HG03064 (cell line): ENCODE measurements around the gene PHB1.
"Not testable (repeated sequence)": the region's sequence is repeated elsewhere in the genome, so short reads cannot be mapped to it uniquely, and the experiment has no call there.

Source experiments
- ATAC-seq: cut with Tn5 transposase; IDR thresholded peaks from one replicate; pipeline ENCODE4 v1.9.1; 2021; ENCODE audit warnings: low read depth; ENCODE audit not compliant: unreplicated experiment

The PHB1 gene

DNA sequence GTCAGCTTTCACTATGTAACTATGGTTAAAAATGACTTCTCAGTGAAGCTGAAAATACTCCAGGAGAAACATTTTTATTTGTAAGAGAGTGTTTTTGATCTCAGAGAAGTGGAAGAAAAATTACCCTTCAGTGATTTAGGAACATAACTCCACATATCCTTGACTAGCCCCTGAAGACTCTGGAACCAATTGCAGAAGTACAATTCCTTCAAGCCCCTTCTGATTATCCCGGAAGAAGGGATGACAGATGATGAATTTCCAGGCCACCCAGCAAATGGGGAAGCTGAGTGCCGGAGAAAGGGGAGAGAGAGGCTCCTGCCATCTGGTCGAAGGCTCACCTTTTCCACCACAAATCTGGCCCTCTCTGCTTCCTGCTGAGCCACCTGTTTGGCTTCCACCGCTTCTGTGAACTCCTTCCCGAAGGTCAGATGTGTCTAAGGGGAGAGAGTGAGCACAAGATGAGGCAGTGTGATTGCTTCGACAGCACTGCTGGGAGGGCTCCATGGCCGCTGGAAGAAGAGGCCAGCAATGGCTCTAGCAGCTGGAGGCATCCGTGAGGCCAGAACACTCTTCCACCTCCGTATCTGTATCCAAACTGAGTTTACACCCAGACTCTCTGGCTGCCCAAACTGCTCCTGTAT, 8.1 kb downstream of the PHB1 start:
- no peak for ATAC-seq

DNA sequence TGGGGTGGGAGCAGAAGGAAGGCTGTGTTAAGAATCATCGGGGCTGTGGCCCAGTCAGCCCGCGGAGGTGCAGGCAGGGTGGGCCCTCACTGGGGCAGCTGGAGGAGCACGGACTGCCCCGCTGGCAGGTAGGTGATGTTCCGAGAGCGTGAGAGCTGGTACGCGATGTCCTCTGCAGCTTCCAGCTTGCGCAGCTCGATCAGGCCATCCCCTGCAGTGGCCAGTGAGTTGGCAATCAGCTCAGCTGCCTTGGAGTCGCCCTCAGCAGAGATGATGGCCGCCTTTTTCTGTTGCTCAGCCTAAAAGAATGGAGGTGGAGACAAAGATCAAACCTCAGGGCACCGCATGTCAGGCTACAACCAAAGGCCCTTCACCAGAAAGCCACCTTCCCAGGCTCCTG, 9.8 kb downstream of the PHB1 start:
- ATAC-seq: no peak

DNA sequence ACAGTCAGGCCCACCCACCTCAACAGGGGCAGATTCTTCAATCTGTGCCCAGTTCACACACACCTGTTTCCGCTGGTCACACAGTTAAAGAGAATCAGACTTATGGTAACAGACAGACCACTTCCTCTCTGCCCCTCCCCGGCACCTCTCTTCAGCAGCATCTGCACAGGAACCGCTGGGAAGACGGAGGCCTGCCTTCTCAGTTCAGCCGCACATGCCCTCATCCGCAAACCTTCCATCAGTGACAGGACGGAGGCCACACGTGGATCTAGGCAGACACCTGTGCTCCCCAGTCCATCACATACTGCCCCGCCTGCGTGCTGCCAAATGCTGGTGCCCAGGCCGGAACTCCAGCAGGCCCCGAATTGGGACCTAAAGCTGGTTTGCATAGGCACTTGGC, 10.3 kb downstream of the PHB1 start:
- no peak for ATAC-seq

DNA sequence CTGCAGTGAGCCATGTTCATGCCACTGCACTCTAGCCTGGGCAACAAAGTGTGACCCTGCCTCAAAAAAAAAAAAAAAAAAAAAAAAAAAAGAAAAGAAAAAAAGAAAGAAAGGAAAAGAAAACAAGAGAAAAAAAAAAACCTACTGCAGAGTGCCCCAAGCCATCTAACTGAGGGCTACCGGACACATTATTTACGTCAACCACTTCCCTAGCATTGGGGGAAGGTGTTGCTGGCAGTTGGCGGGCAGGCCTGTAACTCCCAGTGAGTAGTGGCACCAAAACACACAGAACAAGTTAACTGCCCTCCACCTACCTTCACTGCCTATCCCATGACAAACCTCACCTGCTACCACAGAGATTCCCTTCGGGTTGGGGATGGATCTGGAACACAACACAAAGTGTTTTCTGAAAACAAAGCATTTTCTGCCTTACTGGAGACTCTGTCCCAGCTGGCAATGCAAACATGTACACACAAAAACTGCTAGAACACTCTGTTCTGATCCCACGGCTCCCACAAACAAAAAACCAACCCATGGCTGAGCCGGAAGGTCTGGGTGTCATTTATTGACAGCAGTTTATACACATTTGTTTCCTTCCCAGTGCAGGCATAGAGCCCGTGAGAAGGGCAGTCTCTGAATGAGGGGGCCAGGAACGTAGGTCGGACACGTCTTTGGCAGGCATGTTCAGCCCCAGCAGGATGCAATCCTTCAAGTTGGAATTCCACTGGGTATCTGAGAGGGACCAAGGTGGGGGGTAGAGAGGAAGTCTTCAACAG, 11.0 kb downstream of the PHB1 start:
- ATAC-seq: no peak

DNA sequence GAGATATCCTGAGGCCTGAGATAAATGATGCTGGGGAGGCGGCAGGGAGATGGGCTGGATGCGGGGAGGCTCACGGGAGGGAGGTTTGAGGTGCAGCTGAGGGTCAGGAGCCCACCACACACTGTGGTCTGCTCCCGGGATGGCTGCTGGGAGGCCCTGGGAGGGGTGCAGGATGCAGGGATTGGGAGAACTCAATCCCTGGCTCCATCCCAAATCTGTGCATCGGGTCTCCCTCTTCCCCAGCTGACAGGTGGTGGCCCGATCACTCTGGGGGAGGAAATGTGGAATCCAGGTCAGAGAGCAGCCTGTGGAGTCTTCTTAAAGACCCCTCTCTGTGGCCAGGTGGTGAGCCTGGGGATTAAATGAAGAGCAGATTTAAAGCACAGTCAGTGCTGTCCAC, 12.0 kb downstream of the PHB1 start:
- ATAC-seq: no peak

DNA sequence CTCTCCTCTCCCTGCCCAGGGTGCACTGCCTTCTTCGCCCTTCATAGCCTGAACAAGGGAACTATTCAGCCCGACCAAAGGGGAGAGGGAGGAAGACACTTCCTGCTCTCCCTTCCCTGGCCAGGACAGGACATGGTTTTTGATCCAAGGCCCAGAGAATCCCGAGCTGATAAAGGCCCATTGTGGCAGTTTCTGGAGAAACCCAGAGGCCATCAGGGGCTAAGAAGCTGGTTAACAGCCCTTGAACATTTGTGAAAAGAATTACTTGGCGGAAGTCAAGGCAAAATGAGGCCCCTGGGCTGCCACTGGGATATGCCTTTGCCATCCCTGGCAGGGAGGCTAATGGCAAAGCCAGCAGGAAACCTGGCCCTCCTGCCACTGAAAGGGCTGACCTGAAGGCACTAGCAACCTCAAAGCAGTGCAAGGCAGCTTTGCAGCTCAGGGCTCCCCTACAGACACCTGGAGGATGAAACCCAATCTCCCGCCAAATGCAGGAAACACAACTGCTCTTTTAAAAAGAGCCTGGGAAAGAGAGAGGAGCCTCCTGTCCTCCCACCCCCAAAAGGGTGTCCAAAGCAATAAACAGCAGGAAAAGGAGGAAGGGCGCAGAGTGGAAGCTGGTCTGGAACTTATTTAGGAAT, 12.6 kb downstream of the PHB1 start:
- ATAC-seq: no peak

DNA sequence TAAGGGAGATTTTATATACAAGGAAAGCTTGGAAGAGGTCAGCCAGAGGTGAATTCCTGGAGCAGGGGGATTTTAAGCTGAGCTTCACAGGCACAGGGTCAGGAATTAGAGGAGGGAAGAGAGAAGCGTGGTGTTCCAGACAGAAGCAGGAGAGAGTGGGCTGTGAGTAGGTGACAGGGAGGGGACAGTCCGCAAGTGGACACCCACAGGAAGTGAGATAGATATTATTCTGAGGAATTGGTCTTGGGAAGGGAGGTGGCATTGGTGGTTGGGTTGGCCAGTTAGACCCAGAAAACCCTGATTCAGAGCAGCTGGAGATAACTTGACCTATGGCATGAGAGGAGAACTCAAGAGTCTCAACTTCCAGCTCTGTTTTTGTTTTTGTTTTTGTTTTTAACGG, 14.7 kb downstream of the PHB1 start:
- no peak for ATAC-seq

DNA sequence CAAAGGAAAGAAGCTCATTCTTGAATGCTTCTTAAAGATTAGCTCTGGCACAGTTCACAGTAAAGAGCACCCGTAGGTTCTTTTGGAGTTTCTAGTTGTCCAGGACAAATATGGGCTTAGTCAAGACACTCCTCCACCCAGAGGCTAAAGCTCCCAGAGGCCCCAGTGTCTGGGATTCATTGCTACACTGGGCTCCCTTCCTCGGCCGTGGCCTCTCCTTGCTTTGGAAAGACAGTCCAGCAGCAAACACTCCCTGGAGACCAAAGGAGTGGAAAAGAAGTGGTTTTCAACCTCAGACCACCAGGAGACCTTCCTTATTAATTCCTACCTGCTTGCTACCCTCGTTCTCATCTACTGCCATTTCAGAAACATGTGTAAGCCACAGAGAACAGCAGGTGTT, 17.1 kb downstream of the PHB1 start:
- no peak for ATAC-seq

DNA sequence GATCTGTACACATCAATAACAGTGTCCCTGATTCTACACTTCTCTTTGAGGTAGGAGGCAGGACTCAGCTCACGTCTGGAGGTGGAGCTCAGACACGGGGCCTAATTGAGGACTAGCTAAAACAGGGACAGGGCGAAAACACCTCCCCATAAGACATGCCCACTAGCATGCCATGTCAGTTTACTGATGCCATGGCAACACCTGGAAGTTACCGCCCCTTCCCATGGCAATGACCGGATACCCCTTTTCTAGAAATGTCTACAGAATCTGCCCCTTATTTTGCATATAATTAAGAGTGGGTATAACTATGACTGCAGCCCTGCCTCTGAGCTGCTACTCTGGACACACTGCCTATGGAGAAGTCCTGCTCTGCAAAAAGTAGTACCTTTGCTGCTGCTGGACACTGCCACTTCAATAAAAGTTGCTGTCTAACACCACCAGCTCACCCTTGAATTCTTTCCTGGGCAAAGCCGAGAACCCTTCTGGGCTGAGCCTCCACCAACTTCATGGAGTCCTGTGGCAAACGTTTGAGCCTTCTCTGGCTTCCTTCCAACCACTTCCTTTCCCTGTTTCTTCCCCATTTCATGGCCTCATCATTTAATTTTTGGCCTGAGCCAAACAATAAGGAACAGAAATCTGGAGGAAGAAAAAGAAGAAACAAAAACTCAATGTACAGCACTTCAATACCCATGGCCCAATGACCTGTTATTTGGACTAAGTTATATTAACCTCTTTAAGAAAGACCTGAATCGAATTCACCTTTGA, 21.0 kb downstream of the PHB1 start:
- ATAC-seq: no peak

DNA sequence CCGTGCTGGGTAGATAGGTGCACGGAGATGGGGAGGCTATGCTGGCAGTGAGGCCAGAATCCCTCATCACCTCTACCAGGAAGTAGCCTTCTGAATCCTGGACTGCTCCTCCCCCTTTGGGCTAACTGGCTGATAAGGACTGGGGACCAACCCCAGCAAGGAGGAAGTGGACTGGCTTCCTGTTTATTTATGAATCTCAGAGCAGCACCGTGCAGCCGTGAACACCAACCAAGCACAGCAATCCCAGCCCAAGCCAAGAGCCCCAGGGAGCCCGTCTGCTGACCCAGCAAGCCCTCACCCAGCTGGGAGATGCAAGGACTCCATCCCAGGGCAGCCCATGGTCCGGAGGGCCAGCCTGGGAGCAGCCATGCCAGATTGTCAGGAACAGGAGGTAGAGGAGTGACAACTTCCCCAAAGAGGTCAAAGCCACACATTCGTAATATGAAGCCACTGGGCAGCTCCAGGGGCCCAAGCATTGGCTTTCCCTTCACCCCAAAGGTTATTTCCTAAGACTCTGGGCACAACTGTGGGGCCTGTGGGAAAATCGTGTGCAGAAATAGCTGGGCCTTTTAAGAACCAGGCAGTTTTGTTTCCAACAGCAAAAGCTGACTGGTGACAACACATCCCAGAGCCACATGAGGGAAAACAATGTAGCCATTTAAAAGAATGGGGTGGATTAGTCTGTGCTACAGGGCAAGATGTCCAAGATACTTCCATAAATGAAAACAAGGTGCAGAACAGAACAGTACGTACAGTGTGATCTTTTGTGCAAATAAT, 23.9 kb downstream of the PHB1 start:
- no peak for ATAC-seq

DNA sequence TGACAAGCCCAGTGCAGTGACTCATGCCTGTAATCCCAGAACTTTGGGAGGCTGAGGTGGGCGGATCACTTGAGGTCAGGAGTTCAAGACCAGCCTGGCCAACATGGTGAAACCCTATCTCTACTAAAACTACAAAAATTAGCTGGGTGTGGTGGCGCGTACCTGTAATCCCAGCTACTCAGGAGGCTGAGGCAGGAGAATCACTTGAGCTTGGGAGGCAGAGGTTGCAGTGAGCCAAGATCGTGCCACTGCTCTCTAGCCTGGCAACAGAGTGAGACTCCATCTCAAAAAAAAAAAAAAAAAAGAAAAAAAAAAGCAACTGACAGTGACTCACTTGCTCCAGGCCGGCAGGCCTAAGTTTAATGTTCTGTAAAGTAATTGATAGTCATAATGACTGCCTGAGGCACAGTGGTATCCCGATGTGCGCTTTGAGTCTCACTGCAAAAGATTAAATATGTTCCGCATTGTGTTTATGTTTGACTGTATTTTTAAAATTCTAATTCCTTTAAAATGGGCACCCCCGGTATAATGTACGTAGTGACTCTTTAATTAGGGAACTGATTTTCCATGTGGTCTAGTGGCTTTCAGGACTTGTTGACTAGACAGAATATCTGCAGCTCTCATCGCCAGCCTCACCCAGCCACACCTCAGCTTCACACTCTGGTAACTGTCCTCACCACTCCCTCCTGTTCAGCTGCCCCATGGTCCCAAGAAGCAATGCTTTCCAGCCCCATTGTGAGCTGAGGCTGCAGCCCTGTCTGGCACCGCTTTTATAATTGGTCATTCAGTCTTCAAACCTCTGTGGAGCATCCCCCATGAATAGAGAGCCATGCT, 25.0 kb downstream of the PHB1 start:
- not testable (repeated sequence) for ATAC-seq

DNA sequence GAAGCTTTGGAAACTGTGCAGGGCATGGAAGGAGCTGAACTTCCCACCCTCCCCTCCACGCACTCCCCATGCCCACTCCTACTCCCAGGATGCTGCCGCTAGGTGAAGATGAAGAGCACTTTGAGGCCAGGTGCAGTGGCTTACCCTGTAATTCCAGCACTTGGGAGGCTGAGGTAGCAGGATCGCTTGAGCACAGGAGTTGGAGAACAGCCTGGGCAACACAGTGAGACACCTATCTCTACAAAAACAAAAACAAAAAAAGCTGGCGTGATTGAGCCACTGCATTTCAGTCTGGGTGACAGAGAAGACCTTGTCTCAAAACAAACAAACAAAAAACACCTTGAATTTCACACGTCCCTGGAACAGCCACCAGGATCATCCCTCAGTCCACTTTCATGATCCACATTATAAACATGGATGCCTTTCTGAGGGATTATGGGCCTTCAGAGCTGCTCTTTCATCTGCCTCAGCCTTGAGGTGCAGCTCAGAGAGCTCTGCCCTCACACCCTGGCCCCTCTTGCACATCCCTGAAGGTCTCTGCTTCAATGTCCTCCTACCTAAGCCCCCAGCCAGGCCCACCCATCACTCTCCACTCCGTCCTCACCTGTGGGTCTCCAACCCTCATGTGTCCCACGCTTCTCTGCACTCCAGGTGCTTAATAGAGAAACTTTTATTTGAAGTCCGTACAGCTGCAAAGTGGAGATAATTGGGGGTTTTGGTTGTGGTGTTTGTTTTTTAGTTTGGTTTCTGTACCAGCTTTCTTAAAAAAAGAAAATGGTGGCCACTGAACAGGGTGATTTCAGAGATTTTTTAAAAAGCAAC, 25.8 kb downstream of the PHB1 start:
- no peak for ATAC-seq

DNA sequence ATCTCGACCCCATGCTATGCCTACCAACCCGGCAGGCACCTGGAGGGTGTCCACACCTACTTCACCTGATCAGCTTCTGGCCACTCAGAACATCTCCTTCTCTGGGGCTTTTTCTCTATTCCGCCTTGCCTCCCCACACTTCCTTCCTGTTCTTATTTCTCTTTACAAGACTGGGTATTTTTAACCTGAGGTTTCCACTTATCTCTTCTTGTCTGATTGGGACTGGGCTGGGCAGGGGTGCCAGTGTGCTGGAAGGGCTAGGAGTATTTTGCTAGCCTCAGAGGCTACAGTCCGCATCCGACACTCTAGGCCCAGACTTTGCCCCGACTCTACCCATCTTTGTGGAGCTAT, 26.4 kb downstream of the PHB1 start:
- ATAC-seq: no peak

DNA sequence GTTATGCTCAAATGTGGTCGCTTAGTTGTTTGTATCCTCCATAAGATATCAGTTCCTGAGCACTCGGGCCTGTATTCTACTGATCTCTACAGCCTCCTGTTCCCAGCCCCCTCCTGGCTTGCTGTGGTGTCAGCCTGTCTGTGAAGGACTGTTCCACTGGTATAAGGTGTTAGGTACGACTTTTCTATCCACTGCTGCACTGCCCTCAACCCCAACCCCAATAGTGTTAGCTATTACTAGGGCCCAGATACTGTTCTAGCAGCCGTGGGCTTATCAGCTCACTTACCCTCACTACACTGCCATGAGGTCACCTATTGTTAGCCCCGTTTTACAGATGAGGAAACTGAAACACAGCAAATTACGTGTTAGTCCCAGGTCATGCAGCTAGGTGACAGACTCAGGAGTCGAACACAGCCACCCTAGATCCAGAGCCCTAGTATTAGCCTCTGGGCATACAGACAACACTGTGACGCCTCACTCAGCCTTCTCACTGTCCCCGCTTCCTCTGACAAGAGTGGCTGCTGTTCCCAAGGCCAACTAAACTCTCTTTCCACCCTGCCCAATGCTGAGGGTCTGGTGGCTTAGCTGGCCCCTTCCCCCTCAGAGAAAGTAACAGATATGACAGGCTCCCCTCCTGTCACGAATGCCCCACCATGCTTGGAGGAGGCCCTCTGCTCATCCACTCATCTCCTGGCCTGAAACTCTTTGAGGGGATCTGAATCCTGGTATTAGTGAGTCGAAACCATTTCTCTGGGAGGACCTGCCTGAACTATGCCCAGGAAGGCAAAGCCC, 27.0 kb downstream of the PHB1 start:
- no peak for ATAC-seq

DNA sequence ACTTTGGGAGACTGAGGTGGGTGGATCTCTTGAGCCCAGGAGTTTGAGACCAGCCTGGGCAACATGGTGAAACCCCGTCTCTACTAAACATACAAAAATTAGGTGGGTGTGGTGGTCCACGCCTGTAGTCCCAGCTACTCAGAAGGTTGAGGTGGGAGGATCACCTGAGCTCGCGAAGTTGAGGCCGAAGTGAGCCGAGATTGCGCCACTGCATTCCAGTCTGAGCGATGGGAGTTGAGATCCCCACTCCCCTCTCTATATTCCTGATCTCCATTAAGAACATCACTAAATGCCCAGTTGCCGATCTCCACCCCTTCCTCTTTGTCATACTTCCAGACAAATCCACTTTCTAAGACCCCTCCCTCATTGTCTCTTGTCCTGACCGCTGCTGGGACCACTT, 28.3 kb downstream of the PHB1 start:
- no peak for ATAC-seq

DNA sequence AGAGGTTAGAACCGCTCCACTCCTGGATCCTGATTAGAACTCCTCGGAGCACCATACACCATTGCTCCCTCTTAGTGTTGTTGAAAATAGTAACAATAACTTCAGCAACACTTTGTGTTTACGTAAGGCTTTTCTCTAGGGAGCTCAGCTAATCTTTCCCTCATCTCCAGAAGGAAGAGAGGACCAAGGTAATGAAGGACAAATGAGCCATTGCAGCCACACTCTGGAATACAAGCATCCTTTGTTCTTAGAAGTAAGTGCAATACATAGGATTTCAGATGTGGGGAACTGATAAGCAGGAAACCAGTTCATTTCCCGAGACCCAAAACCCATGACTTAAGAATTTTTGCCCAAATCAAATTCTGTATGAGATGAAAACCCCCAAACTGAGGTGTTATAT, 29.7 kb downstream of the PHB1 start:
- no peak for ATAC-seq

DNA sequence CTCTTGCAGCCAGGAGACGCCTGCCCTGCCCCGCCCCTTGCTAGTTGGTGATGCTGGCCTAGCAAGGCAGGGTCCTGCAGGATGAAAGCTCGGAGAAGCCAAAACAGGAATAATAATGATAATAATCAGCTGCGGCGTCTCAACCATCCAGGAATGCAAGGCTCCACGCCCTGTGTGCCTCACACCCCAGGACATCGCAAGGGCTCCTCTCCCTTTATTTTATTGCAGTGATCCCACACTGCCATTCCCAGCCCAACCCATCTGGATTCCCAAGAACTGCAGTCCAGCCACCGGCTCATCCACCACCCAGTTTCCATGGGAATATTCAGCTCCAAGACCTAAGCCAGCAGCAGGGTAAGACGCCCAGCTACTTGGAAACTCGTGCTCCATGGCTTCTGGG, 31.6 kb downstream of the PHB1 start:
- no peak for ATAC-seq

DNA sequence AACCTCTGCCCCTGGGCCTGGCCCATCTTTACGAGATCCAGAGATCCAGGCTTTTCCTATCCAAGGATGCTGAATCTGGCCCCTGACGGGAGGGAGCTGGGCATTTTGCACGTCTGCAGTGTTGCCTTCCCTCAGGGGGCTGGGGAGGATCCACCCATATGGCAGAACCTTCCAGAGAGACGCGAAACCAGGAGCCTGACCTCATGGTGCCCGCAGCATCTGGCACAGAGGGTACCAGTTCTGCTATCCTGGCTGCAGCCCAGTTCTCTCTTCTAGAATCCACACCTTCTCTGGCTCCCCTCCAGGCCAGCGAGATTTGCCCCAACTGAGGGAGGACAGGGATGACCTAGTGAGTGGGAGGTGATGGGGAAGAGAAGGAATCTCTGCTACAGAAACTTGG, 32.1 kb downstream of the PHB1 start:
- no peak for ATAC-seq
